Karpas-422 (cell line): ENCODE data around the gene INSYN1. TPM values are rescaled to one million over a fixed set of nuclear protein-coding genes. Genes with fewer than 3 reads are reported as not detected.
"Not testable (repeated sequence)": the region's sequence is repeated elsewhere in the genome, so short reads cannot be mapped to it uniquely, and the experiment has no call there.

Experiments
- DNase-seq: peaks from one replicate; pipeline ENCODE4 v3.0.0-alpha.2; 2015
- H2AFZ ChIP-seq: fragments of 200-600 bp; sonication (generic); 2 replicates; pipeline ENCODE4 v1.6.1; 2014; ENCODE audit warnings: antibody characterized with exemption, low read length, mixed read lengths
- H3K27ac ChIP-seq: fragments of 200-600 bp; sonication (generic); 2 replicates; pipeline ENCODE4 v1.5.1; 2014; ENCODE audit warnings: mild to moderate bottlenecking, low read length, moderate library complexity
- H3K27me3 ChIP-seq: fragments of 200-600 bp; sonication (generic); 2 replicates; pipeline ENCODE4 v1.6.1; 2014; ENCODE audit warnings: low read length, mixed read lengths
- H3K36me3 ChIP-seq: fragments of 200-600 bp; sonication (generic); 2 replicates; pipeline ENCODE4 v1.6.1; 2014; ENCODE audit warnings: low read length, mixed read lengths; ENCODE audit not compliant: insufficient read depth
- H3K4me1 ChIP-seq: fragments of 200-600 bp; sonication (generic); 2 replicates; pipeline ENCODE4 v1.6.1; 2014; ENCODE audit warnings: mild to moderate bottlenecking, low read length, mixed read lengths
- H3K4me2 ChIP-seq: fragments of 200-600 bp; sonication (generic); 2 replicates; pipeline ENCODE4 v1.6.1; 2014; ENCODE audit warnings: low read length, low read depth, mild to moderate bottlenecking; ENCODE audit not compliant: poor library complexity, severe bottlenecking
- H3K4me3 ChIP-seq: fragments of 200-600 bp; sonication (generic); 2 replicates; pipeline ENCODE4 v1.5.1; 2014; ENCODE audit warnings: mild to moderate bottlenecking, antibody characterized with exemption, low read length, mixed read lengths
- H3K79me2 ChIP-seq: fragments of 200-600 bp; sonication (generic); 2 replicates; pipeline ENCODE4 v1.6.1; 2014; ENCODE audit warnings: mild to moderate bottlenecking, low read length, mixed read lengths
- H3K9ac ChIP-seq: fragments of 200-600 bp; sonication (generic); 2 replicates; pipeline ENCODE4 v1.6.0; 2014; ENCODE audit warnings: low read length
- H3K9me2 ChIP-seq: fragments of 200-600 bp; sonication (generic), shearing (Covaris generic); replicated peaks from 2 replicates; pipeline ENCODE4 v1.6.0; 2014; ENCODE audit warnings: mild to moderate bottlenecking, low read length, moderate library complexity; ENCODE audit not compliant: insufficient read depth
- H3K9me3 ChIP-seq: fragments of 300-700, 200-600 bp; sonication (generic); 2 replicates; pipeline ENCODE4 v1.6.1; 2014; ENCODE audit warnings: low read length, mixed read lengths
- H4K20me1 ChIP-seq: fragments of 200-600 bp; sonication (generic); 2 replicates; pipeline ENCODE4 v1.6.1; 2014; ENCODE audit warnings: mild to moderate bottlenecking, antibody characterized with exemption, low read length, low read depth; ENCODE audit not compliant: insufficient read depth
- total RNA-seq: library from RNA; depleted of rRNA; stranded (reverse); fragments of >200 nt; shearing (Covaris generic); gene quantifications from 2 replicates; pipeline ENCODE4 v1.2.3, GENCODE V29; 2014; ENCODE audit warnings: low replicate concordance

The INSYN1 gene
- total RNA-seq, 1 experiment from 2014 or later, result not detected

- no peak for DNase-seq
- H3K27ac ChIP-seq, result no peak overlapping the region
- H3K9me2 ChIP-seq, result no peaks in the 10 kb centered on the region
- no peak overlapping the region for H3K4me2 ChIP-seq
- H3K9ac ChIP-seq, result no peak overlapping the region
- H2AFZ ChIP-seq, result no peak overlapping the region
- H3K36me3 ChIP-seq, result no peaks in the 10 kb centered on the region
- no peaks in the 10 kb centered on the region; the same call in 1 of the 2 replicates for H3K27me3 ChIP-seq
- H4K20me1 ChIP-seq, result no peaks in the 10 kb centered on the region
- H3K4me1 ChIP-seq, result no peaks in the 10 kb centered on the region
- H3K9me3 ChIP-seq, result no peaks in the 10 kb centered on the region
- H3K79me2 ChIP-seq, result no peaks in the 10 kb centered on the region
- H3K4me3 ChIP-seq, result no peak overlapping the region
These were observed 12.8 kb downstream of the INSYN1 start for GRCh38 chr15:73740152-73741048.

- no peak overlapping the region for H3K27ac ChIP-seq
- H3K4me1 ChIP-seq, result no peaks in the 10 kb centered on the region
- no peak overlapping the region for H3K4me2 ChIP-seq
- DNase-seq, result no peak
- H3K36me3 ChIP-seq, result no peaks in the 10 kb centered on the region
- H4K20me1 ChIP-seq, result no peaks in the 10 kb centered on the region
- H3K79me2 ChIP-seq, result no peaks in the 10 kb centered on the region
- H3K9me3 ChIP-seq, result no peaks in the 10 kb centered on the region
- no peak overlapping the region for H2AFZ ChIP-seq
- H3K27me3 ChIP-seq, result no peaks in the 10 kb centered on the region; the same call in 1 of the 2 replicates
- no peak overlapping the region for H3K9ac ChIP-seq
- no peaks in the 10 kb centered on the region for H3K9me2 ChIP-seq
- H3K4me3 ChIP-seq, result no peak overlapping the region
These were observed 15.6 kb downstream of the INSYN1 start for GRCh38 chr15:73737535-73737934.

- H4K20me1 ChIP-seq, result no peaks in the 10 kb centered on the region
- H3K4me2 ChIP-seq, result no peak overlapping the region
- no peaks in the 10 kb centered on the region for H3K9me3 ChIP-seq
- no peak overlapping the region for H3K9ac ChIP-seq
- H3K27ac ChIP-seq, result no peak overlapping the region
- no peaks in the 10 kb centered on the region for H3K36me3 ChIP-seq
- H3K4me1 ChIP-seq, result no peaks in the 10 kb centered on the region
- H3K79me2 ChIP-seq, result no peaks in the 10 kb centered on the region
- H3K4me3 ChIP-seq, result no peak overlapping the region
- H2AFZ ChIP-seq, result no peak overlapping the region
- no peaks in the 10 kb centered on the region for H3K27me3 ChIP-seq
- H3K9me2 ChIP-seq, result no peaks in the 10 kb centered on the region
- DNase-seq, result no peak
These were observed 20.2 kb downstream of the INSYN1 start for GRCh38 chr15:73732930-73733329.

- not testable (repeated sequence) for H3K4me1 ChIP-seq, H2AFZ ChIP-seq, H3K9ac ChIP-seq, H3K27me3 ChIP-seq, H3K4me3 ChIP-seq, DNase-seq, H3K36me3 ChIP-seq, H4K20me1 ChIP-seq, H3K9me2 ChIP-seq, H3K79me2 ChIP-seq, H3K27ac ChIP-seq, H3K4me2 ChIP-seq, H3K9me3 ChIP-seq
These were observed 21.1 kb downstream of the INSYN1 start for GRCh38 chr15:73732051-73732450.

GRCh38 chr15:73727330-73727976, 25.7 kb downstream of the INSYN1 start:
- Histone ChIP-seq H3K27ac (no peak overlapping the region), H3K4me1 (no peaks in the 10 kb centered on the region), H3K9ac (no peak overlapping the region), H4K20me1 (no peaks in the 10 kb centered on the region), H3K4me2 (no peak overlapping the region), H3K36me3 (no peaks in the 10 kb centered on the region), H3K9me2 (no peaks in the 10 kb centered on the region), H2AFZ (no peak overlapping the region), H3K9me3 (no peaks in the 10 kb centered on the region), H3K4me3 (no peak overlapping the region), H3K27me3 (no peaks in the 10 kb centered on the region), H3K79me2 (no peaks in the 10 kb centered on the region)
- DNase-seq, result no peak

- H2AFZ ChIP-seq, result no peak overlapping the region
- no peaks in the 10 kb centered on the region for H3K27me3 ChIP-seq
- H4K20me1 ChIP-seq, result no peaks in the 10 kb centered on the region
- H3K9ac ChIP-seq, result no peak overlapping the region
- no peaks in the 10 kb centered on the region for H3K4me1 ChIP-seq
- no peak overlapping the region for H3K27ac ChIP-seq
- no peaks in the 10 kb centered on the region for H3K36me3 ChIP-seq
- no peak for DNase-seq
- H3K4me3 ChIP-seq, result no peak overlapping the region
- H3K4me2 ChIP-seq, result no peak overlapping the region
- H3K9me3 ChIP-seq, result no peaks in the 10 kb centered on the region
- no peaks in the 10 kb centered on the region for H3K79me2 ChIP-seq
- no peaks in the 10 kb centered on the region for H3K9me2 ChIP-seq
These were observed 28.9 kb downstream of the INSYN1 start for GRCh38 chr15:73724212-73724611.

- no peaks in the 10 kb centered on the region for H3K9me2 ChIP-seq
- H3K27me3 ChIP-seq, result no peaks in the 10 kb centered on the region
These were observed 30.0 kb downstream of the INSYN1 start for GRCh38 chr15:73723191-73723590.

GRCh38 chr15:73722425-73722824, 30.7 kb downstream of the INSYN1 start:
- no peak for DNase-seq
- Histone ChIP-seq H3K36me3 (no peaks in the 10 kb centered on the region), H3K4me1 (no peaks in the 10 kb centered on the region), H2AFZ (no peak overlapping the region), H3K79me2 (no peaks in the 10 kb centered on the region), H4K20me1 (no peaks in the 10 kb centered on the region), H3K9me3 (no peaks in the 10 kb centered on the region), H3K4me3 (no peak overlapping the region), H3K9me2 (no peaks in the 10 kb centered on the region), H3K4me2 (no peak overlapping the region), H3K9ac (no peak overlapping the region), H3K27ac (no peak overlapping the region), H3K27me3 (no peaks in the 10 kb centered on the region)

More at GRCh38 chr15:73723191-73723590, 30.0 kb downstream of the INSYN1 start:
- no peaks in the 10 kb centered on the region for H3K9me3 ChIP-seq
- no peaks in the 10 kb centered on the region for H3K79me2 ChIP-seq
- H3K9ac ChIP-seq, result no peak overlapping the region
- no peak overlapping the region for H3K4me2 ChIP-seq
- DNase-seq, result no peak
- H4K20me1 ChIP-seq, result no peaks in the 10 kb centered on the region
- H3K27ac ChIP-seq, result no peak overlapping the region
- H3K36me3 ChIP-seq, result no peaks in the 10 kb centered on the region
- H3K4me3 ChIP-seq, result no peak overlapping the region
- no peak overlapping the region for H2AFZ ChIP-seq
- no peaks in the 10 kb centered on the region for H3K4me1 ChIP-seq
